G401 (cell line): ENCODE data around the gene CLCA1. TPM values are rescaled to one million over a fixed set of nuclear protein-coding genes. Genes with fewer than 3 reads are reported as not detected.

Experiments used
- DNase-seq: peaks from one replicate; pipeline ENCODE4 v3.0.0-alpha.2; 2015; ENCODE audit warnings: low spot score
- in situ Hi-C: cut with HindIII; loops from 2 replicates; pipeline ENCODE4 v1.10.0; 2016; ENCODE audit warnings: low sequenced_read_pairs, mixed read lengths
- total RNA-seq: library from RNA; depleted of rRNA; stranded (reverse); fragments of >200 nt; shearing (Covaris generic); gene quantifications from 2 replicates; pipeline ENCODE4 v1.2.3, GENCODE V29; 2014

CLCA1 gene
- total RNA-seq, 1 experiment from 2014 or later, result not detected

- DNase-seq, result no peak
- in situ Hi-C loops, result no loop called here
These were observed 15.1 kb upstream of the CLCA1 start for GRCh38 chr1:86453664-86454063.

GRCh38 chr1:86455073-86455472, 13.7 kb upstream of the CLCA1 start:
- DNase-seq, result no peak
- in situ Hi-C loops, result no loop called here

- in situ Hi-C loops, result no loop called here
- DNase-seq, result no peak
These were observed 7.7 kb upstream of the CLCA1 start for GRCh38 chr1:86460998-86461397.

- DNase-seq, result no peak
These were observed 7.2 kb upstream of the CLCA1 start for GRCh38 chr1:86461482-86461881.

GRCh38 chr1:86464819-86465218, 3.9 kb upstream of the CLCA1 start:
- in situ Hi-C loops, result no loop called here
- DNase-seq, result no peak

More at GRCh38 chr1:86461482-86461881, 7.2 kb upstream of the CLCA1 start:
- in situ Hi-C loops, result no loop called here

GRCh38 chr1:86466109-86466844, 2.5 kb upstream of the CLCA1 start:
- in situ Hi-C loops, result no loop called here
- no peak for DNase-seq

GRCh38 chr1:86466986-86467385, 1.7 kb upstream of the CLCA1 start:
- in situ Hi-C loops, result no loop called here
- no peak for DNase-seq

GRCh38 chr1:86470859-86471258, 2.1 kb downstream of the CLCA1 start:
- in situ Hi-C loops, result no loop called here
- no peak for DNase-seq

- in situ Hi-C loops, result no loop called here
- no peak for DNase-seq
These were observed 2.6 kb downstream of the CLCA1 start for GRCh38 chr1:86471291-86471690.

- DNase-seq, result no peak
- in situ Hi-C loops, result no loop called here
These were observed 3.4 kb downstream of the CLCA1 start for GRCh38 chr1:86472152-86472551.

- no peak for DNase-seq
- in situ Hi-C loops, result no loop called here
These were observed 4.0 kb downstream of the CLCA1 start for GRCh38 chr1:86472767-86473166.

GRCh38 chr1:86477256-86477655, 8.5 kb downstream of the CLCA1 start:
- in situ Hi-C loops, result no loop called here
- DNase-seq, result no peak

GRCh38 chr1:86477682-86478081, 9.0 kb downstream of the CLCA1 start:
- DNase-seq, result no peak
- in situ Hi-C loops, result no loop called here

- no peak for DNase-seq
- in situ Hi-C loops, result no loop called here
These were observed 9.9 kb downstream of the CLCA1 start for GRCh38 chr1:86478416-86479156.

GRCh38 chr1:86481966-86482365, 13.2 kb downstream of the CLCA1 start:
- no peak for DNase-seq
- in situ Hi-C loops, result no loop called here

- in situ Hi-C loops, result no loop called here
- no peak for DNase-seq
These were observed 18.5 kb downstream of the CLCA1 start for GRCh38 chr1:86487131-86487810.

GRCh38 chr1:86487811-86488141, 19.0 kb downstream of the CLCA1 start:
- no peak for DNase-seq

GRCh38 chr1:86489242-86489878, 20.6 kb downstream of the CLCA1 start:
- in situ Hi-C loops, result no loop called here
- no peak for DNase-seq

More at GRCh38 chr1:86487811-86488141, 19.0 kb downstream of the CLCA1 start:
- in situ Hi-C loops, result no loop called here

GRCh38 chr1:86491171-86491950, 22.6 kb downstream of the CLCA1 start:
- in situ Hi-C loops, result no loop called here
- no peak for DNase-seq
